NCI-H345 treated with DMSO at 0.1 percent for 48 hours (cell line): Measurements from ENCODE around the gene SSBP3.
"Not testable (repeated sequence)": the region's sequence is repeated elsewhere in the genome, so short reads cannot be mapped to it uniquely, and the experiment has no call there.

Experiments used
- DNase-seq: peaks from one replicate; lab custom pipeline; 2025; ENCODE audit not compliant: unreplicated experiment; lab: John Stamatoyannopoulos, UW

Gene SSBP3

DNA sequence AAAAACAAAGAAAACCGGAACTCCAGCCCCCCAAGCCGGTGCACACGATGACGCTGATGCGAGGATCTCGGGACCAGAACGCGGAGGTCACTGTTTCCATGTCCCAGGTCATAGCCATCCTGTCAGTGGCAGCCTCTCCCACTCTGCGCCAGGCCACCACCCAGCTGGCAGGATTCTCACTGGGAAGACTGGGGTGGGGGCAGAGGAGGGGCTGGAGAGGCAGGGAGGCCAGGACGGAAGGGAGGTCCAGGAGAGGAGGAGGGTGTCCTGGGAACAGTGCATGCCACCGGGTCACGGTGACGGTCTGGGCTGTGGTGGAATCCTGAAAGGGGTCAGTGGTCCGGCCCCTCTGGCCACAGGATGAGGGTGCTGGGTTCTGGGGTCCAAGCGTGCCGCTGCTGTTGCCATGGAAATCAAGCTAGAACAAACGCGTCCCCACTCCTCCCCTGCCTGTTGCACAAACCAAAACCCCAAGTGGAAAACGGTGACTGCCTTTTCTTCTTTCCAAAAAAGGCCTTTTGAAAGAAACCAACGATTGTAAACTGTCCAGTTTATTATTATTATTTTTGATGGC is 180.1 kb downstream of the SSBP3 start:
- no peak for DNase-seq

DNA sequence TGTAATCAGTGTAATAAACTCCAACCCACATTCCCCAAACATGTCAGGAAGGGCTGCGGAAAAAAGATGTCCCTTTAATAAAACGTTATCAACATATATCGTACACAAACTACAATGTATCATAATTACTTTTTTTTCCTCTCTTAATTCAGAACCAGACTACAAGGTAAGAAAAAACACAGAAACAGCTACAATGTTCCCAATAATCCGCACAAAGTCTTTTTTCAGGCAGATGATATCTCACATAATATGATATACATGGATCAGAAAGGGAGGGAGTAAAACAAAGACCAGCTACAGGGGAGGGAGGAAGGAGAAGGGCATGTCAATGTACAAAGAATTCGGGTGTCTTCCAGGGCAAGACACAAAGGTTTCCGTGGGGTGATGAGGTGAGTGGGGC is 180.8 kb downstream of the SSBP3 start:
- DNase-seq = no peak

DNA sequence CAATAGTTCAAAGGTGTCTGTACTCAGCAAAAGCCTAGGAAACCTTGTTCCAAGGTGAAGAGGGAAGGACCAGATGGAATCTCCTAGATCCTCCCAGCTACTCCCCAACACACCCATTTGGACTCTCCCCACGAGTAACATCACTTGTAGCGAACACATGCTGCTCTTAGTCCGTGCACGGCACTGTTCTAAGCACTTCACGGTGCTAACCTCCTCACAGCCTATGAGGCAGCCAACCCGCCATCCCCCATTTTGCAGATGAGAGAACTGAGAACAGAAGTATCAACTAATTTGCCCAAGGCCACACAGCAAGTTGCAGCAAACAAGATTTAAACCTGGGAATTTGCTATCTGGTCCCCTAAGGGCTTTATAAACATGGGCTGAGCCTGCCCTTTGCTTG is 182.0 kb downstream of the SSBP3 start:
- DNase-seq = no peak

DNA sequence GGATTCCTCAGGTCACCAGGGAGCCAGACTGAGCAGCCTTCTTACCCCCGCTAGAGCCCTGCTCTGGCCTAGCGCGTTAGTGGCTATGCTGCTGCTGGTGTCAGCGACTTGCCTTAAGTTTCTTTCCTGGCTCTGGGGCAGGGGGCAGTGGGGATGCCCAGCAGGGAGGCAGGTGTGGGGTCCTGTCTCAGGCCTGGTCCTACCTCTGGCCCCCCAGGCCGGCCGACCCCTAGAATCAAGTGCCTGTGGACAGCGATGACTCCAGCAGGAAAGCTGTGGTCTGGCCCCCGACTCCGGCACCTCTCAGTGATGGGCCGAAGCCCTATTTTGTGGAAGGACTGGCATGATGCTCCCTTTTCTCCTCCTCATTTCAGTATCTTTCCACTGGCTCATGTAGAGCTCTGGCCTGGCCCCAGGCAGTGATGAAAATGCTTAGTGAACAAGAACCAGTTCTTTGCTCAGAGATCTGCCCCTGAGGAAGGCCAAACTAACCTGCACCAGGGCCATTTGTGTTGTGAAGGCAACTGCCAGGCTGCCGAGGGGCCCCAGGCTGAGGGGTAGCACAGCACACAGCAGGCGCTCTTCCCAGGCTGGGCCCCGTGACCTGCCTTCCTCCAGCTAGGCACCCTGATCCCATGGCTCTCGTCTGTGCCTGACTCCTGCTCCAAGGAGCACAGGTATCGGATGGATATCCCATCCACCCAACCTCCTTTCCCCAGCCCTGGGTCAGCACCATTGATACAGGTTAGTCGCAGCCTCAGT is 182.6 kb downstream of the SSBP3 start:
- DNase-seq = no peak

DNA sequence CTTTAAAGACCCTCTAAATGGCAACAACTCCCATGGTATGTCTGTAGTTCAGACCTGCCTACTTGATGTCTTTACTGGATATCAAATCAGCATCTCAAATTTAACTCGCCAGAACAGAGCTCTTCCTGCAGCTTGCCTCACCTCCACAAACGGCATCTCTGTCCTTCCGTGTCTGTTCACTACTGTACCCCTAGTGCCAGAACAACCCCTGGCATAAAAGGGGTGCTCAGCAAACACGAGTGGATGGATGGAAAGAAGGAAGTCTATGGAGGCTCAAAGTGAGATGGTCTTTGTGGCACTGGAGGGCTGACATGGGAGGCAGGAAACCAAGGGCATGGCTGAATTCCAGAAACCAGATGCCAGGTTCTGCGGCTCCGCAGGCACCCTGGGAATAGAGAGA is 183.5 kb downstream of the SSBP3 start:
- no peak for DNase-seq

DNA sequence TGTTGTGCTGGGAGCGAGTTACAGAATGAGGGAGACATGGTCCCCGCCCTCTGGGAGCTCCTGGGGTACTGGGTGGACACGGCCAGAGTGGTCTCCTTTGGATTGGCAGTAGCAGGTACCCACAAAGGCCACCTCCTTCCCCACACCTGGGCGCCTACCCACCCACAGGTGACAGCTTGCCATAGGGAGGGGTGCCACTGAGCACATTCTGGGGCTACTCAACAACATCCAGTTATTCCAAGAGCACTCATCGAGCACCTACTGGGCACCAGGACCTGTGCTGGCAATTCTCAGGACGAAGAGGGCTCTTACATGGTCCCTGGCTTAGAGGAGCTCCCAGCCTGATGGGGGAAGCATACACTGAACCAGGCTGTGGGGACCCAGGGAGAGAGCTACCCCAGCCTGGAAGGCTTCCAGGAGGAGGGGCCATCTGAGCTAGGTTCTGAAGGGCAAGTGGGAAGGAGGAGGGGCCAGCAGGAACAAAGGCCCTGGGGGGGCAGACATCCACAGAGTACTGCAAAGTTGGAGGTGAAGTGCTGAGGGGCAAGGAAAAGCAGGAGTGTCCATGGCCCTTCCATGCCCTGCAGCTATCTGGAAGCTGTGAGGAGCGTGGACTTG is 184.2 kb downstream of the SSBP3 start:
- DNase-seq = no peak

- DNase-seq = no peak
These were observed 184.9 kb downstream of the SSBP3 start for GRCh38 chr1:54221113-54221834.

DNA sequence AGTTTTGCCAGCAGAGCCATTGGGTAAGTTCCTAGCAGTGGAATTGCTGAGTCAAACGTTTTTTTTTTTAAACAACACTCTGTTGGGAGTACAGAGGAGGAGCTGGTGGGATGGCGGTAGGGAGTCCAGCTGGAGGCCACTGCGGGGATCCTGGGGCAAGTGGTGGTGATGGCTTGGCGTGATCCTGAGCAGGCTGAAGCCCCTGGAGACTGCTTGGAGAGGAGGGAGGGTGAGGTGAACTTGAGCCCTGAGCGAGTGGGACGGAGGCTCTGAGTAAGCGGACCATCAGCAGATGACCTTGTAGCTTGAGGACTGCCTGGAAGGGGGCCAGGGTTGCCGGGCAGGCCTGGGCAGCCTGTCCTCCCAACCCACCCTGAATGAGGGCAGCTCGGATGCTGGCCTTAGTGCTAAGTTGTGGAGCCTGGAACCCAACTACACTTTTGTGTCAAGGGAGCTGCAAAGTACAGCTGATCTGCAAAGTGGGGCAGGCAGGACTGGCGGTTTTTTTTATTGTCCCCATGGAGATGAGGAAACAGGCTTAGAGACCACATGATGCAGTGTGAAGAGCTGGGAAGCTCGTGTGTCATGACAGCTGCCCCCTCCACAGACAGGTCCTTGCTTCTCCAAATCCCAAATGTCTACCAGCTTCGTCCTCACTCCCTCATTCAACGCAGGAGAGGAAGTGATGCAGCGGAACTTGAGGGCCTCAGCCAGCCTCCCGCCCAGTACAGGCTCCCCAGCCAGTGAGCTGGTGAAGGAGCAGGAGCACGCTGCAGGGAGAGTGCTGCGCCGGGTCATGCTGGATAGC is 186.0 kb downstream of the SSBP3 start:
- no peak for DNase-seq

DNA sequence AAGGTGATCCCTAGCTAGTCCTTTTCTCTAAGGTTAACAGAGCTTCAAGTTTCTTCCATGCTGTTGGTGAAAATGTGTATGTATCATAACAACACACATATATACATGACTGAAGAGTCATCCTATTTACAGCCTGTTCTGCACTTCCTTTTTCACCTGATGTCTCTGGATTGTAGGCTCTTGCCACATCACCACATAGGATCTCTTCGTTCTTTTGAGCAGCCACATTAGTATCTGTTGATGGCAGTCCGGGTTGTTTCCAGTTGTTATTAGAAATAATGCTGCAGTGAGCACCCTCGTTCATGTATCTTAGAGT is 186.5 kb downstream of the SSBP3 start:
- DNase-seq = no peak

DNA sequence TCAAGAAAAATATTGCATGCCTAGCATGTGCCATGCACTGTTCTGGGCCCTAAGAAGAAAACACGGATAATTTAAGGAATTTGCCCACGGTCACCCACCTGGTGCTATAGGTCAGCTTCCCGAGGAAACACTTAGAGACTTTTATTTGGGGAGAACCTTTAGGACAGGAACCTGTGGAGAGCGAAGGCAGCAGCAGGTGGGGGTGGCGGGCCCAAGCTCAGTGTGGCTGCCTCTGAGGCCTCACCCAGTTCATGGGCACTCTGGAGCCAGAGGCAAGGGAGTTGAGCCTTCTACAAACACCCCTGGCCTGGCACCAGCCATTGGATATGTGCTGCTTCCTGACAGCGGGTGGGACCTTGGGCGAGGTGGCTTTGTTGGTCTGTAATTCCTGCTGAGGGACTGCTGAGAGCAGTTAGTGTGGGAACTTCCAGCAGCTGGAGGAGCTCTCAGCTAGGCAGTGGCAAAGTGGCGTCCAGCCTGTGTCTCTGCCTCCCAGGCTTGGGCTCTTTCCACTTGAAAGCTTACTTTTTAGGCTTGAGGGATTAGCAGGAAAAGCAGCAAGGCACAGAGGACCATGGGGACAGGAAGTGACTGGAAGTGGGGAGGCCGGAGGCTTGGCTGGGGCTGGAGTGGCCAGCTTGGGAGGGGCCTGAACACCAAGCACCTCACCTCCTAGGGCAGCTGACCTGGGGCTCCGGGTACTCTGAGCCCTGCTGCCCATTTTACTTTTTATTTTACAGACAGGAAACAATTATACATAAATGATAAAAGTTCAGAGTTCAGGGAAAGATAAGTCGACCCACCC is 187.1 kb downstream of the SSBP3 start:
- no peak for DNase-seq

DNA sequence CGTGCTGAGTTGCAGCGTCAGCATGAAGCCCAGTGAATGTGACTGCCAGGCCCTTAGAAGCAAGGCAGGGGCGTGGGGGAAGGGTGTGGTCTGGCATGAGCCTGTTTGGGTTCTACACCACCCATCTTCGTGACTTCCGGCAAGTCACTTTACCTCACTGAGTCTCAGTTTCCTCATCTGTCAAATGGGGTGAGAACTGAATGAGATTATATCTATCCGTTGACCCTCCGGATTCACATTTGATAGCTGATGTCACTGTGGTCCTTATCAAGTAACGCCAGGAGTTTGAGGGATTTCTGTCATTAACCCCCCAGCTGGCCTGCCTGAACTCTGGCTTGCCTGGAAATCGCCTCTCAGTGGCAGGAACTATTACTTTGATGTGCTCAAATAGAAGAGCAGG is 190.7 kb downstream of the SSBP3 start:
- no peak for DNase-seq

GRCh38 chr1:54212872-54213271 is 193.3 kb downstream of the SSBP3 start:
- DNase-seq = no peak

DNA sequence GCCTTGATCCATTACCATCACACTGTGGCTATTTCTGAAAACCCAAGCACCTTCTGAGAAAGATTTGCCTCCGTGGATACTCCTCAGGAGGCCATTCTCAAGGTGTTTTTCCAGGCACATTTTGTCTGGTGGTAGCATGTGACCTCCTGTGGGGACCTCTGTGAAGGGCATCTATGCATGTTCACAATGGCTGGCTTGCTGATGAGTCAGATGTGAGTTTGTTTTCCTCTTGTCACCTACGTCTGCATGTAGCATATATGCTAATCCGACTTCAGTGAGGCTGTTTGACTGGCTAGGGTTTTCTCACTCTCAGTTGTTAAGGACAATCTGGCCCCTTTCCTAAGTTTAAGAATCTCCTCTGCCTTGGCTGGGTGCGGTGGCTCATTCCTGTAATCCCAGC is 198.3 kb downstream of the SSBP3 start:
- not testable (repeated sequence) for DNase-seq

DNA sequence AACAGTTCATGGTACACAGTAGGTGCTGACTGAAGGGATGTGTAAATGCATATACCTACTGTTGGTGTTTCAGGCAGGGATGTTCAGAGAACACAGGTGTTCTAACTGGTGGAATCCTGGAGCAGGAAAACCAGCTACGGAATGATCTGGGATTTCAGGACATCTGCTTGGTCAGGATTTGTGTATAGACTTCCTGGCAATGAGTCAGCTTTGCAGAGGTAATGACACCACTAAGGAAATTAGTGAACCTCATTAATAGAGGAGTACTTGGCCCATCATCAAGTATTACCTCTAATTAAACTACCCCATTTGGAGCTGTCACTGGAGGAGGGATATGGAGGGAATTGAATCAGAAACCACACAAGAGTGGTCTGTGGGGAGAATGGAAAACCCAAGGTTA is 198.9 kb downstream of the SSBP3 start:
- DNase-seq = no peak

GRCh38 chr1:54204199-54204598 is 202.0 kb downstream of the SSBP3 start:
- no peak for DNase-seq

DNA sequence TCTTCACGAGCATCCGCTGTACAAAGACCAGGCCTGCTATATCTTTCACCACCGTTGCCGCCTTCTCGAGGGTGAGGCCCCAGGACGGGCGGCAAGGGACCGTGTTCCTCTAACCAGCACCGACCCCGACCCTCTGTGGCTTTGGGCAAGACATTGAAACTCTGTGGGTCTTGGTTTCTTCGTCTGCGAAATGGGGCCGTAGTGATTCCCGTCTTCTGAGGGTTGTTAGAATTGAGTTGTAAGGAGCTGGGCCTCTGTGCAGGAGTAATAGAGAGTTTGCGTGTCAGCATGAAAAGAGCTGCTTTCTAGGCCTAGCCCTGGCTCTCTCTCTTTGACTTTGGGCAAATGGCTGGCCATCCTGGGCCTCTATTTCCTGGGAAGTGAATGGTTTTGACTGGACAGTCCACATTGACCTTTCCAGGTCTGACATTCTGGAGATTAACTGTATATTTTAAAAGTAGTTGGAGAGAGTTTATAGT is 205.6 kb downstream of the SSBP3 start:
- no peak for DNase-seq

DNA sequence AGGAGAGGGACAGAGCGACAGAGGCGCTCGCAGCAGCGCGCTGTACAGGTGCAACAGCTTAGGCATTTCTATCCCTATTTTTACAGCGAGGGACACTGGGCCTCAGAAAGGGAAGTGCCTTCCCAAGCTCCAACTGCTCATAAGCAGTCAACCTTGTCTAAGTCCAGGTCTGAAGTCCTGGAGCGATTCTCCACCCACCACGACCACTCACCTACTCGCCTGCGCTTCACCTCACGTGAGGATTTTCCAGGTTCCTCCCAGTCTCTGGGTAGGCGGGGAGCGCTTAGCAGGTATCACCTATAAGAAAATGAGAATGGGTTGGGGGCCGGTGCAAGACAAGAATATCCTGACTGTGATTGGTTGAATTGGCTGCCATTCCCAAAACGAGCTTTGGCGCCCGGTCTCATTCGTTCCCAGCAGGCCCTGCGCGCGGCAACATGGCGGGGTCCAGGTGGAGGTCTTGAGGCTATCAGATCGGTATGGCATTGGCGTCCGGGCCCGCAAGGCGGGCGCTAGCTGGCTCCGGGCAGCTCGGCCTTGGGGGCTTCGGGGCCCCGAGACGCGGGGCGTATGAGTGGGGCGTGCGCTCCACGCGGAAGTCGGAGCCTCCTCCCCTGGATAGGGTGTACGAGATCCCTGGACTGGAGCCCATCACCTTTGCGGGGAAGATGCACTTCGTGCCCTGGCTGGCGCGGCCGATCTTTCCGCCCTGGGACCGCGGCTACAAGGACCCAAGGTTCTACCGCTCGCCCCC is 206.3 kb downstream of the SSBP3 start, which contains the start of the genes CYB5RL and MRPL37:
Gene CYB5RL, minus strand, starts transcription at position 266 of the 754 bp plus-strand sequence. CDS start 4,414 bp downstream, outside the sequence.
Gene MRPL37, plus strand, starts transcription at position 403 of the 754 bp plus-strand sequence. Its CDS starts 77 bp downstream, at position 480.
- DNase-seq = peak; percentile 97

- DNase-seq = peak; percentile 48
These were observed 206.9 kb downstream of the SSBP3 start for GRCh38 chr1:54199151-54199764.

- DNase-seq = no peak
These were observed 212.7 kb downstream of the SSBP3 start for GRCh38 chr1:54193453-54193852.
